GM23338 (cell line): ENCODE measurements around the gene JMY. TPM values are rescaled to one million over a fixed set of nuclear protein-coding genes. Genes with fewer than 3 reads are reported as not detected.

ENCODE experiments used
- ATAC-seq: fragments of 200-7000 bp; cut with Tn5 transposase; 3 replicates; pipeline ENCODE4 v1.9.1; 2020
- DNase-seq: peaks from one replicate; pipeline ENCODE4 v3.0.0-alpha.2; 2015; ENCODE audit warnings: low spot score
- H2AFZ ChIP-seq: fragments of 200-600 bp; sonication (generic); 2 replicates; pipeline ENCODE4 v1.8.0; 2016; ENCODE audit warnings: antibody characterized with exemption, mild to moderate bottlenecking, moderate library complexity
- H3F3A ChIP-seq: fragments of 200-600 bp; sonication (generic); replicated peaks from 2 replicates; pipeline ENCODE4 v1.8.0; 2017; ENCODE audit warnings: antibody characterized with exemption, mixed run types, low read depth
- H3K27ac ChIP-seq: fragments of 200-600 bp; sonication (generic); 2 replicates; pipeline ENCODE4 v1.6.1; 2016; ENCODE audit warnings: low read depth
- H3K27me3 ChIP-seq: fragments of 200-600 bp; sonication (generic); 2 replicates; pipeline ENCODE4 v1.8.0; 2016; ENCODE audit warnings: mild to moderate bottlenecking, mixed run types, moderate library complexity; ENCODE audit not compliant: insufficient read depth
- H3K36me3 ChIP-seq: fragments of 200-600 bp; sonication (generic); 2 replicates; pipeline ENCODE4 v1.8.0; 2016; ENCODE audit warnings: mild to moderate bottlenecking; ENCODE audit not compliant: insufficient read depth
- H3K4me1 ChIP-seq: fragments of 200-600 bp; sonication (generic); 2 replicates; pipeline ENCODE4 v1.8.0; 2016; ENCODE audit warnings: mild to moderate bottlenecking, moderate library complexity; ENCODE audit not compliant: insufficient read depth
- H3K4me2 ChIP-seq: fragments of 200-600 bp; sonication (generic); 2 replicates; pipeline ENCODE4 v1.7.1; 2017; ENCODE audit warnings: mixed run types
- H3K4me3 ChIP-seq: fragments of 200-600 bp; sonication (generic); 2 replicates; pipeline ENCODE4 v1.6.1; 2016; ENCODE audit warnings: mixed run types
- H3K79me2 ChIP-seq: fragments of 200-600 bp; sonication (generic); replicated peaks from 2 replicates; pipeline ENCODE4 v1.8.0; 2017; ENCODE audit warnings: mild to moderate bottlenecking; ENCODE audit not compliant: insufficient read depth
- H3K9me2 ChIP-seq: fragments of 200-600 bp; sonication (generic); 2 replicates; pipeline ENCODE4 v1.8.0; 2017; ENCODE audit not compliant: insufficient read depth
- H4K20me1 ChIP-seq: fragments of 200-600 bp; sonication (generic); replicated peaks from 2 replicates; pipeline ENCODE4 v1.8.0; 2017; ENCODE audit warnings: mild to moderate bottlenecking; ENCODE audit not compliant: insufficient read depth
- H3K27ac Mint-ChIP-seq: 2 replicates; pipeline ENCODE4 v1.8.0; 2020; ENCODE audit warnings: inconsistent platforms, mild to moderate bottlenecking, moderate library complexity, mixed read lengths
- H3K27me3 Mint-ChIP-seq: 3 replicates; pipeline ENCODE4 v1.8.0; 2022; ENCODE audit warnings: low read depth, mild to moderate bottlenecking, moderate library complexity, mixed read lengths, inconsistent platforms; ENCODE audit not compliant: insufficient read depth, poor library complexity
- H3K36me3 Mint-ChIP-seq: 3 replicates; pipeline ENCODE4 v1.8.0; 2021; ENCODE audit warnings: low read depth, mild to moderate bottlenecking, inconsistent platforms, moderate library complexity, mixed read lengths
- H3K4me1 Mint-ChIP-seq: 3 replicates; pipeline ENCODE4 v1.8.0; 2020; ENCODE audit warnings: mild to moderate bottlenecking, inconsistent platforms, mixed read lengths
- H3K4me3 Mint-ChIP-seq: 3 replicates; pipeline ENCODE4 v1.8.0; 2021; ENCODE audit warnings: moderate library complexity, mild to moderate bottlenecking, inconsistent platforms, mixed read lengths
- H3K9me3 Mint-ChIP-seq: 3 replicates; pipeline ENCODE4 v1.8.0; 2020; ENCODE audit warnings: moderate library complexity, mild to moderate bottlenecking, inconsistent platforms, mixed read lengths
- CREB1 ChIP-seq: fragments of 250-450 bp; sonication (Bioruptor Pico); IDR thresholded peaks from 2 replicates; pipeline ENCODE4 v1.5.0; 2020; ENCODE audit warnings: low read depth, mild to moderate bottlenecking, moderate library complexity
- ETS1 ChIP-seq: IDR thresholded peaks from 2 replicates; pipeline ENCODE4 v1.6.1; 2016; ENCODE audit warnings: antibody characterized with exemption
- EZH2 ChIP-seq: fragments of 200-600 bp; sonication (generic); IDR thresholded peaks from one replicate; pipeline ENCODE4 v1.8.0; 2017; ENCODE audit warnings: antibody characterized with exemption, mild to moderate bottlenecking, low read depth; ENCODE audit not compliant: unreplicated experiment
- POLR2AphosphoS5 ChIP-seq: IDR thresholded peaks from 2 replicates; pipeline ENCODE4 v1.6.1; 2016; ENCODE audit warnings: antibody characterized with exemption, low read depth
- ZNF331 ChIP-seq: fragments of 250-450 bp; sonication (Bioruptor Pico); IDR thresholded peaks from 2 replicates; pipeline ENCODE4 v1.5.0; 2020; ENCODE audit warnings: low read depth, mild to moderate bottlenecking, moderate library complexity
- polyA plus RNA-seq: library from polyadenylated mRNA; unstranded; fragments of >200 nt; fragmentation: Nextera tagmentation; extraction: Ambion mirVana; gene quantifications from 2 replicates; pipeline ENCODE4 v1.2.1, GENCODE V29; 2016
- total RNA-seq: library from RNA; depleted of rRNA; stranded (reverse); fragments of >200 nt; shearing (Covaris generic); gene quantifications from 2 replicates; pipeline ENCODE4 v1.2.3, GENCODE V29; 2014
- TF ChIP-seq, protein P1 (sequence below): fragments of 250-450 bp; sonication (Bioruptor Pico); IDR thresholded peaks from 2 replicates; pipeline ENCODE4 v1.5.0; 2020; ENCODE audit warnings: mild to moderate bottlenecking, moderate library complexity
- TF ChIP-seq, protein P2 (sequence below): IDR thresholded peaks from one replicate; pipeline ENCODE4 v1.6.1; 2018; ENCODE audit warnings: antibody characterized with exemption; ENCODE audit not compliant: unreplicated experiment

JMY gene
- total and polyA plus RNA-seq, 2 experiments from 2014 or later = 6.2 to 18.4 TPM

DNA sequence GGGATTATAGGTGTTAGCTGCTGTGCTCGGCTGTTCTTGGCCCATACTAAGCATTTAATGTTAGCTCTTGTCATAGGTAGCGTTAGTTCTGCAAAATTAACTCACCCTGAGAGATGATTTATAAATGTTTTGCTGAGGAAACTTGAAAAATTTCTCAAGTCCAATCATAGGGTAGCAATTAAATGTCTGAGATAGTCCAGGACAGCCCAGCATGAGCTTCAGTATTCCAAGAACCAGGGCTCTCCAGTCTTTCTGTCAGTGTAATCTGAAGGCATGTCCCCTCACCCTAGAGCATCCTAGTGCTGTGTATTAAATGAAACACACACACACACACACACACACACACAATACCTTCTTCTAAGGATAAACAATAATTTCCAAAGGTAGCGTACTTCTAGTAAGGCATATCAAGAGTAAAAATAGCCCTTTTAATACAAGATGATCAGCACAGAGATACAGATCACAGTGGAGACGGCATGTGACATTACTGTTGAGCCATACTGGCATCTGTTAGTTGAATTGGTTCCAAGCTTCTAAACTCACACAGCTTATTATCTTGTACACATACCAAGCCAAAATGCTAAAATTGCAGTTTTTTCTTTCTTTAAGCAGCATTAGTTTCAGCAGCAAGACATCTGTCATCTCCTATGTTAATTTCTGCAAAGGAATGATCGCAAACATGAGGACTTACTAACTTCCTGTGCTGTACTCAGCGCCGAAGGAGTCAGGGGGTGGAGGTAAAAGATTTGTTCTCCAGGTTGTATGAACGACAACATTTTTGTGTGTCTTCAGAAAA, 46.3 kb upstream of the JMY start:
- Histone ChIP-seq H3K27ac (no peak overlapping the region), H3K4me3 (no peak overlapping the region), H4K20me1 (no peaks in the 10 kb centered on the region), H3K4me1 (no peaks in the 10 kb centered on the region), H3K4me2 (no peak overlapping the region), H3K36me3 (no peaks in the 10 kb centered on the region), H2AFZ (no peak overlapping the region), H3K79me2 (no peaks in the 10 kb centered on the region), H3K27me3 (no peaks in the 10 kb centered on the region), H3K9me2 (no peaks in the 10 kb centered on the region), H3F3A (no peaks in the 10 kb centered on the region)
- no peak for TF ChIP-seq POLR2AphosphoS5
- TF ChIP-seq, protein P1, sequence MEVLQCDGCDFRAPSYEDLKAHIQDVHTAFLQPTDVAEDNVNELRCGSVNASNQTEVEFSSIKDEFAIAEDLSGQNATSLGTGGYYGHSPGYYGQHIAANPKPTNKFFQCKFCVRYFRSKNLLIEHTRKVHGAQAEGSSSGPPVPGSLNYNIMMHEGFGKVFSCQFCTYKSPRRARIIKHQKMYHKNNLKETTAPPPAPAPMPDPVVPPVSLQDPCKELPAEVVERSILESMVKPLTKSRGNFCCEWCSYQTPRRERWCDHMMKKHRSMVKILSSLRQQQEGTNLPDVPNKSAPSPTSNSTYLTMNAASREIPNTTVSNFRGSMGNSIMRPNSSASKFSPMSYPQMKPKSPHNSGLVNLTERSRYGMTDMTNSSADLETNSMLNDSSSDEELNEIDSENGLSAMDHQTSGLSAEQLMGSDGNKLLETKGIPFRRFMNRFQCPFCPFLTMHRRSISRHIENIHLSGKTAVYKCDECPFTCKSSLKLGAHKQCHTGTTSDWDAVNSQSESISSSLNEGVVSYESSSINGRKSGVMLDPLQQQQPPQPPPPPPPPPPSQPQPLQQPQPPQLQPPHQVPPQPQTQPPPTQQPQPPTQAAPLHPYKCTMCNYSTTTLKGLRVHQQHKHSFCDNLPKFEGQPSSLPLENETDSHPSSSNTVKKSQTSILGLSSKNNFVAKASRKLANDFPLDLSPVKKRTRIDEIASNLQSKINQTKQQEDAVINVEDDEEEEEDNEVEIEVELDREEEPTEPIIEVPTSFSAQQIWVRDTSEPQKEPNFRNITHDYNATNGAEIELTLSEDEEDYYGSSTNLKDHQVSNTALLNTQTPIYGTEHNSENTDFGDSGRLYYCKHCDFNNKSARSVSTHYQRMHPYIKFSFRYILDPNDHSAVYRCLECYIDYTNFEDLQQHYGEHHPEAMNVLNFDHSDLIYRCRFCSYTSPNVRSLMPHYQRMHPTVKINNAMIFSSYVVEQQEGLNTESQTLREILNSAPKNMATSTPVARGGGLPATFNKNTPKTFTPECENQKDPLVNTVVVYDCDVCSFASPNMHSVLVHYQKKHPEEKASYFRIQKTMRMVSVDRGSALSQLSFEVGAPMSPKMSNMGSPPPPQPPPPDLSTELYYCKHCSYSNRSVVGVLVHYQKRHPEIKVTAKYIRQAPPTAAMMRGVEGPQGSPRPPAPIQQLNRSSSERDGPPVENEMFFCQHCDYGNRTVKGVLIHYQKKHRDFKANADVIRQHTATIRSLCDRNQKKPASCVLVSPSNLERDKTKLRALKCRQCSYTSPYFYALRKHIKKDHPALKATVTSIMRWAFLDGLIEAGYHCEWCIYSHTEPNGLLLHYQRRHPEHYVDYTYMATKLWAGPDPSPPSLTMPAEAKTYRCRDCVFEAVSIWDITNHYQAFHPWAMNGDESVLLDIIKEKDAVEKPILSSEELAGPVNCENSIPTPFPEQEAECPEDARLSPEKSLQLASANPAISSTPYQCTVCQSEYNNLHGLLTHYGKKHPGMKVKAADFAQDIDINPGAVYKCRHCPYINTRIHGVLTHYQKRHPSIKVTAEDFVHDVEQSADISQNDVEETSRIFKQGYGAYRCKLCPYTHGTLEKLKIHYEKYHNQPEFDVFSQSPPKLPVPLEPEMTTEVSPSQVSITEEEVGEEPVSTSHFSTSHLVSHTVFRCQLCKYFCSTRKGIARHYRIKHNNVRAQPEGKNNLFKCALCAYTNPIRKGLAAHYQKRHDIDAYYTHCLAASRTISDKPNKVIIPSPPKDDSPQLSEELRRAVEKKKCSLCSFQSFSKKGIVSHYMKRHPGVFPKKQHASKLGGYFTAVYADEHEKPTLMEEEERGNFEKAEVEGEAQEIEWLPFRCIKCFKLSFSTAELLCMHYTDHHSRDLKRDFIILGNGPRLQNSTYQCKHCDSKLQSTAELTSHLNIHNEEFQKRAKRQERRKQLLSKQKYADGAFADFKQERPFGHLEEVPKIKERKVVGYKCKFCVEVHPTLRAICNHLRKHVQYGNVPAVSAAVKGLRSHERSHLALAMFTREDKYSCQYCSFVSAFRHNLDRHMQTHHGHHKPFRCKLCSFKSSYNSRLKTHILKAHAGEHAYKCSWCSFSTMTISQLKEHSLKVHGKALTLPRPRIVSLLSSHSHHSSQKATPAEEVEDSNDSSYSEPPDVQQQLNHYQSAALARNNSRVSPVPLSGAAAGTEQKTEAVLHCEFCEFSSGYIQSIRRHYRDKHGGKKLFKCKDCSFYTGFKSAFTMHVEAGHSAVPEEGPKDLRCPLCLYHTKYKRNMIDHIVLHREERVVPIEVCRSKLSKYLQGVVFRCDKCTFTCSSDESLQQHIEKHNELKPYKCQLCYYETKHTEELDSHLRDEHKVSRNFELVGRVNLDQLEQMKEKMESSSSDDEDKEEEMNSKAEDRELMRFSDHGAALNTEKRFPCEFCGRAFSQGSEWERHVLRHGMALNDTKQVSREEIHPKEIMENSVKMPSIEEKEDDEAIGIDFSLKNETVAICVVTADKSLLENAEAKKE (CRISPR knock-in tag) = no peak
- TF ChIP-seq CREB1 (CRISPR knock-in tag) = no peak
- no peak for TF ChIP-seq ETS1
- TF ChIP-seq ZNF331 (CRISPR knock-in tag) = no peak
- no peak for TF ChIP-seq EZH2
- TF ChIP-seq, protein P2, sequence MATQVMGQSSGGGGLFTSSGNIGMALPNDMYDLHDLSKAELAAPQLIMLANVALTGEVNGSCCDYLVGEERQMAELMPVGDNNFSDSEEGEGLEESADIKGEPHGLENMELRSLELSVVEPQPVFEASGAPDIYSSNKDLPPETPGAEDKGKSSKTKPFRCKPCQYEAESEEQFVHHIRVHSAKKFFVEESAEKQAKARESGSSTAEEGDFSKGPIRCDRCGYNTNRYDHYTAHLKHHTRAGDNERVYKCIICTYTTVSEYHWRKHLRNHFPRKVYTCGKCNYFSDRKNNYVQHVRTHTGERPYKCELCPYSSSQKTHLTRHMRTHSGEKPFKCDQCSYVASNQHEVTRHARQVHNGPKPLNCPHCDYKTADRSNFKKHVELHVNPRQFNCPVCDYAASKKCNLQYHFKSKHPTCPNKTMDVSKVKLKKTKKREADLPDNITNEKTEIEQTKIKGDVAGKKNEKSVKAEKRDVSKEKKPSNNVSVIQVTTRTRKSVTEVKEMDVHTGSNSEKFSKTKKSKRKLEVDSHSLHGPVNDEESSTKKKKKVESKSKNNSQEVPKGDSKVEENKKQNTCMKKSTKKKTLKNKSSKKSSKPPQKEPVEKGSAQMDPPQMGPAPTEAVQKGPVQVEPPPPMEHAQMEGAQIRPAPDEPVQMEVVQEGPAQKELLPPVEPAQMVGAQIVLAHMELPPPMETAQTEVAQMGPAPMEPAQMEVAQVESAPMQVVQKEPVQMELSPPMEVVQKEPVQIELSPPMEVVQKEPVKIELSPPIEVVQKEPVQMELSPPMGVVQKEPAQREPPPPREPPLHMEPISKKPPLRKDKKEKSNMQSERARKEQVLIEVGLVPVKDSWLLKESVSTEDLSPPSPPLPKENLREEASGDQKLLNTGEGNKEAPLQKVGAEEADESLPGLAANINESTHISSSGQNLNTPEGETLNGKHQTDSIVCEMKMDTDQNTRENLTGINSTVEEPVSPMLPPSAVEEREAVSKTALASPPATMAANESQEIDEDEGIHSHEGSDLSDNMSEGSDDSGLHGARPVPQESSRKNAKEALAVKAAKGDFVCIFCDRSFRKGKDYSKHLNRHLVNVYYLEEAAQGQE = no peak
- Mint-ChIP-seq H3K4me1 (no peaks in the 10 kb centered on the region), H3K27ac (no peak overlapping the region), H3K9me3 (no peaks in the 10 kb centered on the region), H3K4me3 (no peak overlapping the region), H3K36me3 (no peaks in the 10 kb centered on the region), H3K27me3 (peaks cover 7% of the 10 kb centered on the region)
- DNase-seq = no peak
- ATAC-seq = no peak
